WTC11 (cell line): ENCODE data around the gene CCDC68. TPM values are rescaled to one million over a fixed set of nuclear protein-coding genes. Genes with fewer than 3 reads are reported as not detected.

Experiments used
- ATAC-seq: fragments of 200-7000 bp; cut with Tn5 transposase; 2 replicates; pipeline ENCODE4 v1.10.0; 2021; ENCODE audit warnings: mild to moderate bottlenecking, moderate library complexity
- CTCF ChIA-PET: fragments of 300-600 bp; sonication (Branson Sonifier 250); formaldehyde crosslinking; loops from one replicate; lab custom pipeline; 2021; ENCODE audit warnings: antibody characterized with exemption; lab: Charles Lee
- POLR2A ChIA-PET: fragments of 350-600 bp; sonication (Branson Sonifier 250); formaldehyde crosslinking; loops from one replicate; lab custom pipeline; 2021; ENCODE audit warnings: antibody characterized with exemption; lab: Charles Lee
- DNase-seq: peaks from one replicate; pipeline ENCODE4 v3.0.0; 2021; ENCODE audit warnings: low spot score
- H3K27ac Mint-ChIP-seq: 2 replicates; pipeline ENCODE4 v1.8.0; 2021; ENCODE audit warnings: mixed read lengths
- H3K27me3 Mint-ChIP-seq: 2 replicates; pipeline ENCODE4 v1.8.0; 2021; ENCODE audit warnings: low read depth, mild to moderate bottlenecking, moderate library complexity, mixed read lengths
- H3K36me3 Mint-ChIP-seq: 2 replicates; pipeline ENCODE4 v1.8.0; 2021; ENCODE audit warnings: mixed read lengths
- H3K4me1 Mint-ChIP-seq: 2 replicates; pipeline ENCODE4 v1.8.0; 2022; ENCODE audit warnings: mixed read lengths
- H3K4me3 Mint-ChIP-seq: 2 replicates; pipeline ENCODE4 v1.8.0; 2021; ENCODE audit warnings: mild to moderate bottlenecking, moderate library complexity, mixed read lengths
- H3K9me3 Mint-ChIP-seq: 2 replicates; pipeline ENCODE4 v1.8.0; 2021; ENCODE audit warnings: mixed read lengths
- NR3C1 ChIP-seq: sonication (generic); formaldehyde crosslinking; conservative IDR thresholded peaks from 2 replicates; pipeline ENCODE4 v1.8.1; 2023; ENCODE audit warnings: low read depth, mild to moderate bottlenecking, missing genetic modification reagents
- OVOL2 ChIP-seq: fragments of 250-450 bp; sonication (Bioruptor Pico); IDR thresholded peaks from 2 replicates; pipeline ENCODE4 v1.9.0; 2021; ENCODE audit warnings: mild to moderate bottlenecking, borderline replicate concordance
- RELA ChIP-seq: sonication (generic); formaldehyde crosslinking; IDR thresholded peaks from 2 replicates; pipeline ENCODE4 v1.8.1; 2022; ENCODE audit warnings: missing genetic modification reagents, mild to moderate bottlenecking, borderline replicate concordance
- TCF7 ChIP-seq: sonication (generic); formaldehyde crosslinking; IDR thresholded peaks from 2 replicates; pipeline ENCODE4 v1.8.0; 2022; ENCODE audit warnings: mild to moderate bottlenecking, low read depth, missing genetic modification reagents, moderate library complexity
- ZBTB21 ChIP-seq: sonication (generic); formaldehyde crosslinking; IDR thresholded peaks from 2 replicates; pipeline ENCODE4 v1.8.1; 2023; ENCODE audit warnings: mild to moderate bottlenecking, missing genetic modification reagents, borderline replicate concordance
- ZNF138 ChIP-seq: sonication (generic); formaldehyde crosslinking; conservative IDR thresholded peaks from 2 replicates; pipeline ENCODE4 v1.8.1; 2022; ENCODE audit warnings: mild to moderate bottlenecking, moderate library complexity, missing genetic modification reagents
- ZNF423 ChIP-seq: fragments of 250-450 bp; sonication (Bioruptor Pico); IDR thresholded peaks from 2 replicates; pipeline ENCODE4 v2.1.2; 2022; ENCODE audit warnings: mild to moderate bottlenecking, moderate library complexity
- total RNA-seq: library from RNA; stranded (reverse); gene quantifications from 3 replicates; pipeline ENCODE4 v1.2.3, GENCODE V29; 2021
- TF ChIP-seq, protein P1 (sequence below): sonication (generic); formaldehyde crosslinking; IDR thresholded peaks from 2 replicates; pipeline ENCODE4 v1.8.0; 2022; ENCODE audit warnings: mild to moderate bottlenecking, missing genetic modification reagents
- TF ChIP-seq, protein P2 (sequence below): sonication (generic); formaldehyde crosslinking; IDR thresholded peaks from 2 replicates; pipeline ENCODE4 v1.8.1; 2023; ENCODE audit warnings: mild to moderate bottlenecking, missing genetic modification reagents, moderate library complexity
- TF ChIP-seq, protein P3 (sequence below): fragments of 250-450 bp; sonication (Bioruptor Pico); conservative IDR thresholded peaks from 2 replicates; pipeline ENCODE4 v1.9.0; 2021; ENCODE audit warnings: mild to moderate bottlenecking
- TF ChIP-seq, protein P4 (sequence below): sonication (generic); formaldehyde crosslinking; IDR thresholded peaks from 2 replicates; pipeline ENCODE4 v1.8.1; 2023; ENCODE audit warnings: mild to moderate bottlenecking, missing genetic modification reagents, moderate library complexity
- TF ChIP-seq, protein P5 (sequence below): fragments of 200-600 bp; IDR thresholded peaks from 2 replicates; pipeline ENCODE4 v1.8.0; 2022; ENCODE audit warnings: antibody characterized with exemption
- TF ChIP-seq, protein P6 (sequence below): sonication (generic); formaldehyde crosslinking; IDR thresholded peaks from 2 replicates; pipeline ENCODE4 v1.8.1; 2022; ENCODE audit warnings: low read depth, missing genetic modification reagents, borderline replicate concordance
- TF ChIP-seq, protein P7 (sequence below): sonication (generic); formaldehyde crosslinking; IDR thresholded peaks from 2 replicates; pipeline ENCODE4 v1.8.0; 2022; ENCODE audit warnings: mild to moderate bottlenecking, missing genetic modification reagents
- TF ChIP-seq, protein P8 (sequence below): sonication (generic); formaldehyde crosslinking; IDR thresholded peaks from 2 replicates; pipeline ENCODE4 v1.8.1; 2023; ENCODE audit warnings: mild to moderate bottlenecking, moderate library complexity, missing genetic modification reagents

The CCDC68 gene
- total RNA-seq, 1 experiment from 2014 or later: 0.92 TPM

DNA sequence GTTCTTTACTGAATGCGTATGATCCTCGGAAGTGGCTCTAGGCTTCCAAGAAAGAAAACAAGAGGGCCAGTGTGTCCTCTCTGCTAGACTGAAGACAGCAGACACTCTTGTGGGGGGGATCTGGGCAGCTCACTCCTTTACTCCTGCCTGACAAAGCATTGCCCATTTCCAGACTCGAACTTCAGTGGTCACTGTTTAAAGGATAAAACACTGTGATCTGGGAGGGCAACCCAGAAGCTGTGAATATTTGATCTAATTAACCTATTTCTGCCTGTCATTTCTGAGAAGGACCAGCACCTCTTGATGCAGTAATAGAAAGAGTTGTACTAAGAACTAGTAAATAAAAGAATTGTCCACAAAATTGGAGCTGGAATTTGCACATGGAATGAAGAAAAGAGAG lies 24.5 kb upstream of the CCDC68 start (continued):
- TF ChIP-seq, protein P1, sequence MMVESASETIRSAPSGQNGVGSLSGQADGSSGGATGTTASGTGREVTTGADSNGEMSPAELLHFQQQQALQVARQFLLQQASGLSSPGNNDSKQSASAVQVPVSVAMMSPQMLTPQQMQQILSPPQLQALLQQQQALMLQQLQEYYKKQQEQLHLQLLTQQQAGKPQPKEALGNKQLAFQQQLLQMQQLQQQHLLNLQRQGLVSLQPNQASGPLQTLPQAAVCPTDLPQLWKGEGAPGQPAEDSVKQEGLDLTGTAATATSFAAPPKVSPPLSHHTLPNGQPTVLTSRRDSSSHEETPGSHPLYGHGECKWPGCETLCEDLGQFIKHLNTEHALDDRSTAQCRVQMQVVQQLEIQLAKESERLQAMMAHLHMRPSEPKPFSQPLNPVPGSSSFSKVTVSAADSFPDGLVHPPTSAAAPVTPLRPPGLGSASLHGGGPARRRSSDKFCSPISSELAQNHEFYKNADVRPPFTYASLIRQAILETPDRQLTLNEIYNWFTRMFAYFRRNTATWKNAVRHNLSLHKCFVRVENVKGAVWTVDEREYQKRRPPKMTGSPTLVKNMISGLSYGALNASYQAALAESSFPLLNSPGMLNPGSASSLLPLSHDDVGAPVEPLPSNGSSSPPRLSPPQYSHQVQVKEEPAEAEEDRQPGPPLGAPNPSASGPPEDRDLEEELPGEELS (CRISPR knock-in tag): no peak
- TF ChIP-seq, protein P2, sequence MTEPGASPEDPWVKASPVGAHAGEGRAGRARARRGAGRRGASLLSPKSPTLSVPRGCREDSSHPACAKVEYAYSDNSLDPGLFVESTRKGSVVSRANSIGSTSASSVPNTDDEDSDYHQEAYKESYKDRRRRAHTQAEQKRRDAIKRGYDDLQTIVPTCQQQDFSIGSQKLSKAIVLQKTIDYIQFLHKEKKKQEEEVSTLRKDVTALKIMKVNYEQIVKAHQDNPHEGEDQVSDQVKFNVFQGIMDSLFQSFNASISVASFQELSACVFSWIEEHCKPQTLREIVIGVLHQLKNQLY (CRISPR knock-in tag): no peak
- no peak for TF ChIP-seq RELA
- TF ChIP-seq, protein P3, sequence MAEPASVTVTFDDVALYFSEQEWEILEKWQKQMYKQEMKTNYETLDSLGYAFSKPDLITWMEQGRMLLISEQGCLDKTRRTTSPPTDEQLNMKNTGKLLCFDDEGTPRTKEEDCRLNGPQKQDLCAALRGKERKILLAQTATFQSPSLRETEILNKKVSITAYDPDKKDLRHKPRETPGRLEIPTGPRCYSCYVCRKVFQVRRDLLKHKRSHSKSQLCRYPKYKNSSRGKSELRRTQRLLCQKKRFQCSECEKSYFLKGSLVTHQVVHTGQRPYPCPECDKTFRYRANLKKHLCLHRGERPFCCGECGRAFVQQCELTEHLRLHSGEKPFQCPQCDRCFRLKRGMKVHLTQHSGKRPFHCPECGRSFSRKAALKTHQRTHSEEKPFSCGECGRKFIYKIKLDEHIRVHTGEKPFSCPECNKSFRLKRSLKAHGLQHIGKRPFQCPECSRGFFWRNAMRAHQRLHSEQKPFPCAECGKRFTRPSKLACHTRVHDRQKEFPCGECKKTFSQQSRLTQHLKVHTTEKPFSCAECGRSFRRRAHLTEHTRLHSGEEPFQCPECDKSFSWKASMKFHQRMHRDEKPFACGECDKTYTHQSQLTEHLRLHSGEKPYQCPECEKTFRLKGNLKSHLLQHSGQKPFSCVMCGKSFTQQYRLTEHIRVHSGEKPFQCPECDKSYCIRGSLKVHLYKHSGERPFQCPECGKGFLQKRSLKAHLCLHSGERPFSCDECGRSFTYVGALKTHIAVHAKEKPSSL (CRISPR knock-in tag): no peak
- TF ChIP-seq ZNF138: no peak
- TF ChIP-seq, protein P4, sequence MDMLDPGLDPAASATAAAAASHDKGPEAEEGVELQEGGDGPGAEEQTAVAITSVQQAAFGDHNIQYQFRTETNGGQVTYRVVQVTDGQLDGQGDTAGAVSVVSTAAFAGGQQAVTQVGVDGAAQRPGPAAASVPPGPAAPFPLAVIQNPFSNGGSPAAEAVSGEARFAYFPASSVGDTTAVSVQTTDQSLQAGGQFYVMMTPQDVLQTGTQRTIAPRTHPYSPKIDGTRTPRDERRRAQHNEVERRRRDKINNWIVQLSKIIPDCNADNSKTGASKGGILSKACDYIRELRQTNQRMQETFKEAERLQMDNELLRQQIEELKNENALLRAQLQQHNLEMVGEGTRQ (CRISPR knock-in tag): no peak

DNA sequence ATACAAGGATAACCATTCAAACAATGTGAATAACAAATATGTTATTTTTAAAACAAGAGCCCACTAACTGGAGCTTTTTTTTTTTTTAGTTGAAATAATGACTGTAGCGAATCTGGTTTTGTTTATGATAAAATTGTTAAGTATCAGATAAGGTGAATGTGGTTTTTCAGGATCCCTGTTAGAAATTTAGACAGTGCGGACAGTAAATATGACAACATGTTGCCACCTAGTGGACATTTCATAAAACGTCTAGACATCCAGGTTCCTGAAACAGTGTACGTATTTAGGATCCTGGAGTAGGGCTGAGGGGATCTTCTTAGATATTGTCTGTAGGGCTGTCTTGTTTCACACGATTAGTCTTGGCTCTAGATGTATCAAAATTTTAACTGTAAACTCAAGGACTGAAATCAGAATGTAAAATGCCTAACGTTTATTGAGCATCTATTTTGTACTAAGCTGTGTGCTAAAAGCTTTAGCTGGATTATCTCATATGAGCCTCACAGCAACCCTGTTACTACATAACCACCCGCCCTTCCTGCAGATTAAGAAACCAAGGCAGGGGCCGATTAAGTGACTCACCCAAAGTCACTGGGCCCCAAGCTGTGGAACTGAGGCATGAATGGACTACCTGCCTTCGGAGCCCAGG lies 23.9 kb upstream of the CCDC68 start:
- DNase-seq: no peak
- ChIA-PET CTCF (interaction anchor here (0.6 to 2.5 kb wide), 3 partner anchors 54 to 304 kb away, joined by 3 to 10 read pairs (median 3); no protein-coding TSS in a partner anchor), POLR2A (interaction anchor here (0.6 kb wide), 1 partner anchor 30 kb away, joined by 3 read pairs; no protein-coding TSS in a partner anchor)
- H3K4me1 Mint-ChIP-seq: no peaks in the 10 kb centered on the region
- ATAC-seq: peak; percentile 82
- H3K27me3 Mint-ChIP-seq: no peaks in the 10 kb centered on the region
- TF ChIP-seq OVOL2 (CRISPR knock-in tag) (no peak), TCF7 (CRISPR knock-in tag) (no peak)
- TF ChIP-seq, protein P5, sequence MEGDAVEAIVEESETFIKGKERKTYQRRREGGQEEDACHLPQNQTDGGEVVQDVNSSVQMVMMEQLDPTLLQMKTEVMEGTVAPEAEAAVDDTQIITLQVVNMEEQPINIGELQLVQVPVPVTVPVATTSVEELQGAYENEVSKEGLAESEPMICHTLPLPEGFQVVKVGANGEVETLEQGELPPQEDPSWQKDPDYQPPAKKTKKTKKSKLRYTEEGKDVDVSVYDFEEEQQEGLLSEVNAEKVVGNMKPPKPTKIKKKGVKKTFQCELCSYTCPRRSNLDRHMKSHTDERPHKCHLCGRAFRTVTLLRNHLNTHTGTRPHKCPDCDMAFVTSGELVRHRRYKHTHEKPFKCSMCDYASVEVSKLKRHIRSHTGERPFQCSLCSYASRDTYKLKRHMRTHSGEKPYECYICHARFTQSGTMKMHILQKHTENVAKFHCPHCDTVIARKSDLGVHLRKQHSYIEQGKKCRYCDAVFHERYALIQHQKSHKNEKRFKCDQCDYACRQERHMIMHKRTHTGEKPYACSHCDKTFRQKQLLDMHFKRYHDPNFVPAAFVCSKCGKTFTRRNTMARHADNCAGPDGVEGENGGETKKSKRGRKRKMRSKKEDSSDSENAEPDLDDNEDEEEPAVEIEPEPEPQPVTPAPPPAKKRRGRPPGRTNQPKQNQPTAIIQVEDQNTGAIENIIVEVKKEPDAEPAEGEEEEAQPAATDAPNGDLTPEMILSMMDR: peak; percentile 69
- H3K9me3 Mint-ChIP-seq: peaks cover 8% of the 10 kb centered on the region; the same call in 1 of the 2 replicates
- no peaks in the 10 kb centered on the region for H3K36me3 Mint-ChIP-seq
- no peak overlapping the region for H3K4me3 Mint-ChIP-seq
- H3K27ac Mint-ChIP-seq: no peak overlapping the region

DNA sequence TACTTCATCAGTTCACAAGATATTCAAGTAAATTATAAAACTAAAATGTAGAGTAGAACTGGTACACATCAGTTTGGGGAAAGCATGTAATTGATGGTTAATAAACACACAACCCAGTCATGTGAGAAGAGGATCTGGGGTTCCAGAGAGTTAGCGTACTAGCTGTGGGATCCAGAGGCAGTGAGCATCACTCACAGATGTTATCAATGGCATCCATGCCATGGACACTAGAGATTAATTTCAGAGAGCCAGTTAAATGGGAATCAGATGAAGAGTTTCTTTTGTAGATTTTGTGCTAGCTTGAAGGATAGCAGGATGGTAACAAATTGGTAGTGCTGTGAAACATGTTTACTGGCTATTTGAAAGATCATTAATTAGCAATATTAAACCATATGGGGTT lies 21.8 kb upstream of the CCDC68 start:
- H3K4me3 Mint-ChIP-seq: no peak overlapping the region
- H3K9me3 Mint-ChIP-seq: peaks cover 8% of the 10 kb centered on the region; the same call in 1 of the 2 replicates
- no peaks in the 10 kb centered on the region for H3K4me1 Mint-ChIP-seq
- H3K27ac Mint-ChIP-seq: no peak overlapping the region
- TF ChIP-seq, protein P6, sequence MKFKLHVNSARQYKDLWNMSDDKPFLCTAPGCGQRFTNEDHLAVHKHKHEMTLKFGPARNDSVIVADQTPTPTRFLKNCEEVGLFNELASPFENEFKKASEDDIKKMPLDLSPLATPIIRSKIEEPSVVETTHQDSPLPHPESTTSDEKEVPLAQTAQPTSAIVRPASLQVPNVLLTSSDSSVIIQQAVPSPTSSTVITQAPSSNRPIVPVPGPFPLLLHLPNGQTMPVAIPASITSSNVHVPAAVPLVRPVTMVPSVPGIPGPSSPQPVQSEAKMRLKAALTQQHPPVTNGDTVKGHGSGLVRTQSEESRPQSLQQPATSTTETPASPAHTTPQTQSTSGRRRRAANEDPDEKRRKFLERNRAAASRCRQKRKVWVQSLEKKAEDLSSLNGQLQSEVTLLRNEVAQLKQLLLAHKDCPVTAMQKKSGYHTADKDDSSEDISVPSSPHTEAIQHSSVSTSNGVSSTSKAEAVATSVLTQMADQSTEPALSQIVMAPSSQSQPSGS: no peak
- TF ChIP-seq, protein P7, sequence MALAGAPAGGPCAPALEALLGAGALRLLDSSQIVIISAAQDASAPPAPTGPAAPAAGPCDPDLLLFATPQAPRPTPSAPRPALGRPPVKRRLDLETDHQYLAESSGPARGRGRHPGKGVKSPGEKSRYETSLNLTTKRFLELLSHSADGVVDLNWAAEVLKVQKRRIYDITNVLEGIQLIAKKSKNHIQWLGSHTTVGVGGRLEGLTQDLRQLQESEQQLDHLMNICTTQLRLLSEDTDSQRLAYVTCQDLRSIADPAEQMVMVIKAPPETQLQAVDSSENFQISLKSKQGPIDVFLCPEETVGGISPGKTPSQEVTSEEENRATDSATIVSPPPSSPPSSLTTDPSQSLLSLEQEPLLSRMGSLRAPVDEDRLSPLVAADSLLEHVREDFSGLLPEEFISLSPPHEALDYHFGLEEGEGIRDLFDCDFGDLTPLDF: no peak
- no peak for TF ChIP-seq ZNF423 (CRISPR knock-in tag)
- TF ChIP-seq, protein P8, sequence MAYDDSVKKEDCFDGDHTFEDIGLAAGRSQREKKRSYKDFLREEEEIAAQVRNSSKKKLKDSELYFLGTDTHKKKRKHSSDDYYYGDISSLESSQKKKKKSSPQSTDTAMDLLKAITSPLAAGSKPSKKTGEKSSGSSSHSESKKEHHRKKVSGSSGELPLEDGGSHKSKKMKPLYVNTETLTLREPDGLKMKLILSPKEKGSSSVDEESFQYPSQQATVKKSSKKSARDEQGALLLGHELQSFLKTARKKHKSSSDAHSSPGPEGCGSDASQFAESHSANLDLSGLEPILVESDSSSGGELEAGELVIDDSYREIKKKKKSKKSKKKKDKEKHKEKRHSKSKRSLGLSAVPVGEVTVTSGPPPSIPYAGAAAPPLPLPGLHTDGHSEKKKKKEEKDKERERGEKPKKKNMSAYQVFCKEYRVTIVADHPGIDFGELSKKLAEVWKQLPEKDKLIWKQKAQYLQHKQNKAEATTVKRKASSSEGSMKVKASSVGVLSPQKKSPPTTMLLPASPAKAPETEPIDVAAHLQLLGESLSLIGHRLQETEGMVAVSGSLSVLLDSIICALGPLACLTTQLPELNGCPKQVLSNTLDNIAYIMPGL (CRISPR knock-in tag): no peak
- TF ChIP-seq NR3C1 (CRISPR knock-in tag): no peak
- TF ChIP-seq ZBTB21 (CRISPR knock-in tag): no peak
- no peak for TF ChIP-seq TCF7 (CRISPR knock-in tag)
- DNase-seq (no peak), ATAC-seq (no peak)
- ChIA-PET POLR2A (no interaction called here), CTCF (no interaction called here)
- H3K27me3 Mint-ChIP-seq: no peaks in the 10 kb centered on the region
- no peaks in the 10 kb centered on the region for H3K36me3 Mint-ChIP-seq
